Astrocyte (in vitro differentiated cells and primary cell): ENCODE measurements around the gene RELN.

Source experiments
- EZH2 ChIP-seq: IDR thresholded peaks from 2 replicates; pipeline ENCODE4 v1.6.1; 2012; ENCODE audit warnings: mild to moderate bottlenecking, low read length, inconsistent platforms; ENCODE audit not compliant: insufficient read depth
- TF ChIP-seq, protein P1 (sequence below): IDR thresholded peaks from 2 replicates; pipeline ENCODE4 v1.5.1; 2011; ENCODE audit warnings: low read depth, mild to moderate bottlenecking, inconsistent platforms, low read length, moderate library complexity; ENCODE audit not compliant: insufficient read depth

DNA sequence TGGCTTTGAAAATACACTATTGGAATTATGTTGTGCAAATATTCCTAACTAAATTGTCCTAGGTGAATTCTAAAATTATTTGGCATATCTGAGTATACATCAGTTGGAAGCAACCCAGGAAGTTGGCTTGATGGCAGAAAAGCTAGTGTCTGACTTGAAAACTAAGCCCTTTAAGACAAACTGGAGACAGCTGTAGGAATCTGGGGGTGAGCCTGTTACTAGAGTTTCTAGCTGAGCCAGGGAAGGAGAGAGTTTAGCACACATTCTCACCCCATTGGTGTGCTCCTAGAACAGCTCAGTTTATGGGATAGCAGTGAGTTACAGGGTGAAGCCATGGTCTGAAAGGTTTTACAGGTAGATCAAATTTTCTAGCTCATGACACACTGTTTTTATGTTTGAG is 333.2 kb downstream of the RELN start:
- no peak for TF ChIP-seq EZH2
- TF ChIP-seq, protein P1, sequence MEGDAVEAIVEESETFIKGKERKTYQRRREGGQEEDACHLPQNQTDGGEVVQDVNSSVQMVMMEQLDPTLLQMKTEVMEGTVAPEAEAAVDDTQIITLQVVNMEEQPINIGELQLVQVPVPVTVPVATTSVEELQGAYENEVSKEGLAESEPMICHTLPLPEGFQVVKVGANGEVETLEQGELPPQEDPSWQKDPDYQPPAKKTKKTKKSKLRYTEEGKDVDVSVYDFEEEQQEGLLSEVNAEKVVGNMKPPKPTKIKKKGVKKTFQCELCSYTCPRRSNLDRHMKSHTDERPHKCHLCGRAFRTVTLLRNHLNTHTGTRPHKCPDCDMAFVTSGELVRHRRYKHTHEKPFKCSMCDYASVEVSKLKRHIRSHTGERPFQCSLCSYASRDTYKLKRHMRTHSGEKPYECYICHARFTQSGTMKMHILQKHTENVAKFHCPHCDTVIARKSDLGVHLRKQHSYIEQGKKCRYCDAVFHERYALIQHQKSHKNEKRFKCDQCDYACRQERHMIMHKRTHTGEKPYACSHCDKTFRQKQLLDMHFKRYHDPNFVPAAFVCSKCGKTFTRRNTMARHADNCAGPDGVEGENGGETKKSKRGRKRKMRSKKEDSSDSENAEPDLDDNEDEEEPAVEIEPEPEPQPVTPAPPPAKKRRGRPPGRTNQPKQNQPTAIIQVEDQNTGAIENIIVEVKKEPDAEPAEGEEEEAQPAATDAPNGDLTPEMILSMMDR: no peak
